Neural progenitor cell (in vitro differentiated cells): Measurements from ENCODE around the gene CSRP3.

Experiments used
- EZH2 ChIP-seq: fragments of 200-600 bp; sonication (generic); IDR thresholded peaks from 2 replicates; pipeline ENCODE4 v1.6.1; 2017; ENCODE audit warnings: antibody characterized with exemption, mild to moderate bottlenecking, moderate library complexity
- TF ChIP-seq, protein P1 (sequence below): fragments of 200-600 bp; sonication (generic); IDR thresholded peaks from 2 replicates; pipeline ENCODE4 v1.5.1; 2017; ENCODE audit warnings: antibody characterized with exemption, mild to moderate bottlenecking

DNA sequence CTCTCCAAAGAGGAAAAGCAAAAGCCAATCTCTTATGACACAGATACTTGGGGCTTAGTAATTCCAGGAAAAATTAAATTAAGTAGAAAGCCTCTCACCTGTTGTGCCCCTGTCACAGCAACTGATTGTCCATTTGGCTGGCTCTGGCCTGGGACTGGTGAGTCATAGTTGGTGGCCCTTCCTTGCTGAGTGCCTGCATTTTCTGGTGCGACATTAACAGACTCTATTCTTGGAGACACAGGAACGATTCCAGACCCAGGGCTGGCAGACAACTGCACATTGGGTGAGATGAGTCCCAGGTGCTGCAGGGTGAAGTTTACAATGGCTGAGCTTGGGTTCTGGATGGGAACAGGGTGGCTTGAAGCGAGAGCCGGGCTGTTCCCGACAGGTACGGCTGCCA lies 23.3 kb upstream of the CSRP3 start:
- TF ChIP-seq, protein P1, sequence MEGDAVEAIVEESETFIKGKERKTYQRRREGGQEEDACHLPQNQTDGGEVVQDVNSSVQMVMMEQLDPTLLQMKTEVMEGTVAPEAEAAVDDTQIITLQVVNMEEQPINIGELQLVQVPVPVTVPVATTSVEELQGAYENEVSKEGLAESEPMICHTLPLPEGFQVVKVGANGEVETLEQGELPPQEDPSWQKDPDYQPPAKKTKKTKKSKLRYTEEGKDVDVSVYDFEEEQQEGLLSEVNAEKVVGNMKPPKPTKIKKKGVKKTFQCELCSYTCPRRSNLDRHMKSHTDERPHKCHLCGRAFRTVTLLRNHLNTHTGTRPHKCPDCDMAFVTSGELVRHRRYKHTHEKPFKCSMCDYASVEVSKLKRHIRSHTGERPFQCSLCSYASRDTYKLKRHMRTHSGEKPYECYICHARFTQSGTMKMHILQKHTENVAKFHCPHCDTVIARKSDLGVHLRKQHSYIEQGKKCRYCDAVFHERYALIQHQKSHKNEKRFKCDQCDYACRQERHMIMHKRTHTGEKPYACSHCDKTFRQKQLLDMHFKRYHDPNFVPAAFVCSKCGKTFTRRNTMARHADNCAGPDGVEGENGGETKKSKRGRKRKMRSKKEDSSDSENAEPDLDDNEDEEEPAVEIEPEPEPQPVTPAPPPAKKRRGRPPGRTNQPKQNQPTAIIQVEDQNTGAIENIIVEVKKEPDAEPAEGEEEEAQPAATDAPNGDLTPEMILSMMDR, result no peak
- TF ChIP-seq EZH2, result no peak
